ENCODE data around the gene ABHD12.

ABHD12 gene

DNA sequence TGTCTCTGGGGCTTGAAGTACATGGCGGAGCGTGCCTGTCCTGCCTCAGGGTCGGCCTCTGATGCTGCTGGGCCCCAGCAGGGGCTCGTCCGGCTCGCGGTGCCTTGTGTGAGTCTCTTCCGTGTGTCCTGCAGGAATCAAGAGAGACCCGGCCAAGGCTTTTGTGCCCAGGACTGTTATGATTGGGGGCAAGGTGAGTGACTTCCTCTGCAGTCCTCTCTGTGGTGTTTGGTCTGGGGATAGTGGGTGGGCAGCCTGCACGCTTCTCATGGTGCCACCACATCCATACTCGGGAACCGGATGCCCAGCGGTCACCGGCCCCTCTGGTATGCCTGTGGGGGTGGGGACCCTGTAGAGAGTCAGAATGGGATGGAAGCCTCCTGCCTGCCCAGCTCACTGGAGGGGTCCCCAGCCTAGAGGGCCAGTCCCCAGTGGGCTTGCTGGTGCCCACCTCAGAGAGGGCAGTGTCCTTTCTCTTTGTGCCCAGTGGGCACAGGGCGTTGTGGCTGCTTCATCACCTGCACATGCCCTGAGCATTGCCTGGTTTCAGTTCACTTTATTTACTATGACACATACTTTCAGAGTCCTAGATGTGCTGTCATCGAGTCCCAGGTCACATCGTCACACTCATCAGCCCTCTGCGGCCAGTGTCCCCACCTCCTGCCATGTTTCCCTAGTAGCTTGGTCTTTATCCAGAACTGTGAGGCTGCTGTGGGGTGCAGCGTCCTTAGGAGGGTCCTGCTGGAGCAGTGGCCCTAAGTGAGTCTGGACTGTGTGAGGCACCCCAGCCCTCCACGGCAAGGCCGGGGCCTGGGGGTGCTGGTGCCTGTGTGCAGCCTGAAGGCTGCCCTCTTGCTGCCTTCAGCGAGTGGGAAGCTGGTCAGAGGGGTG is 102.1 kb downstream of the ABHD12 start:
- Histone ChIP-seq H3K4me3 (replicated peaks; ENCODE audit: insufficient read depth, low read length) (no peak overlapping the region), H3K27ac (replicated peaks) (no peak overlapping the region), H3K27me3 (ENCODE audit: insufficient read depth, poor library complexity, severe bottlenecking) (no peaks in the 10 kb centered on the region)
- no peak for DNase-seq (ENCODE audit: low read depth in 1 of 2, low spot score in 1 of 2)
- TF ChIP-seq SPI1 (IDR thresholded peaks at IDR 0.05; ENCODE audit: borderline replicate concordance, low read depth), result no peak
- TF ChIP-seq GABPA (IDR thresholded peaks at IDR 0.05; ENCODE audit: low read depth), result no peak
- no peak for TF ChIP-seq POLR2AphosphoS5 (IDR thresholded peaks at IDR 0.05; ENCODE audit: low read depth)
- TF ChIP-seq REST (IDR thresholded peaks at IDR 0.05; ENCODE audit: insufficient replicate concordance, low read depth), result no peak
- TF ChIP-seq, protein P1, sequence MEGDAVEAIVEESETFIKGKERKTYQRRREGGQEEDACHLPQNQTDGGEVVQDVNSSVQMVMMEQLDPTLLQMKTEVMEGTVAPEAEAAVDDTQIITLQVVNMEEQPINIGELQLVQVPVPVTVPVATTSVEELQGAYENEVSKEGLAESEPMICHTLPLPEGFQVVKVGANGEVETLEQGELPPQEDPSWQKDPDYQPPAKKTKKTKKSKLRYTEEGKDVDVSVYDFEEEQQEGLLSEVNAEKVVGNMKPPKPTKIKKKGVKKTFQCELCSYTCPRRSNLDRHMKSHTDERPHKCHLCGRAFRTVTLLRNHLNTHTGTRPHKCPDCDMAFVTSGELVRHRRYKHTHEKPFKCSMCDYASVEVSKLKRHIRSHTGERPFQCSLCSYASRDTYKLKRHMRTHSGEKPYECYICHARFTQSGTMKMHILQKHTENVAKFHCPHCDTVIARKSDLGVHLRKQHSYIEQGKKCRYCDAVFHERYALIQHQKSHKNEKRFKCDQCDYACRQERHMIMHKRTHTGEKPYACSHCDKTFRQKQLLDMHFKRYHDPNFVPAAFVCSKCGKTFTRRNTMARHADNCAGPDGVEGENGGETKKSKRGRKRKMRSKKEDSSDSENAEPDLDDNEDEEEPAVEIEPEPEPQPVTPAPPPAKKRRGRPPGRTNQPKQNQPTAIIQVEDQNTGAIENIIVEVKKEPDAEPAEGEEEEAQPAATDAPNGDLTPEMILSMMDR (IDR thresholded peaks at IDR 0.05; ENCODE audit: insufficient read depth, low read length), result no peak

- Histone ChIP-seq H3K27me3 (ENCODE audit: insufficient read depth, poor library complexity, severe bottlenecking) (no peaks in the 10 kb centered on the region), H3K27ac (replicated peaks) (no peak overlapping the region), H3K4me3 (replicated peaks; ENCODE audit: insufficient read depth, low read length) (no peak overlapping the region)
- DNase-seq (ENCODE audit: low read depth in 1 of 2, low spot score in 1 of 2), result no peak
- TF ChIP-seq, protein P1 (IDR thresholded peaks at IDR 0.05; ENCODE audit: insufficient read depth, low read length), result no peak
- TF ChIP-seq GABPA (IDR thresholded peaks at IDR 0.05; ENCODE audit: low read depth) (no peak), SPI1 (IDR thresholded peaks at IDR 0.05; ENCODE audit: borderline replicate concordance, low read depth) (no peak), REST (IDR thresholded peaks at IDR 0.05; ENCODE audit: insufficient replicate concordance, low read depth) (no peak), POLR2AphosphoS5 (IDR thresholded peaks at IDR 0.05; ENCODE audit: low read depth) (no peak)
Measured at GRCh38 chr20:25287631-25288290, 102.9 kb downstream of the ABHD12 start.

DNA sequence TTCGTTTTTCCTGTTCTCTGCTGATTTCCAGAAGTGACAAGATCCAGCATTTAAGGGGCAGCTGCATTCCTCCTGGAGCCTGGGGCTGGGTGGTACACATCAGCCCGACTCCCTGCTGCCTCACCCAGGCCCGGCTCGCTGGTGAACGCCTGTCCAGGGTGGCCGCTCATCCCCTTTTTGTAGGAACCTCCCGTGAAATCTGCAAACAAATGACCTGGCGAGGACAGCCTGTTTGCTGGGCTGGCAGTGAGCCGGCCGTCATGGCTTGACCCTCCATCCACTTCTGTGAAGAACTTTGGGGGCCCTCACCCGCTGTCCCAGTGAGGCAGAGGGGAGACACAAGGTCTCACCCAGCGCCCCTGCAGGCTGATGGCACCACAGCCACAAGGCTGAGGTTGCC is 103.7 kb downstream of the ABHD12 start:
- TF ChIP-seq REST (IDR thresholded peaks at IDR 0.05; ENCODE audit: insufficient replicate concordance, low read depth) (no peak), SPI1 (IDR thresholded peaks at IDR 0.05; ENCODE audit: borderline replicate concordance, low read depth) (no peak), POLR2AphosphoS5 (IDR thresholded peaks at IDR 0.05; ENCODE audit: low read depth) (no peak), GABPA (IDR thresholded peaks at IDR 0.05; ENCODE audit: low read depth) (no peak)
- TF ChIP-seq, protein P1 (IDR thresholded peaks at IDR 0.05; ENCODE audit: insufficient read depth, low read length), result no peak
- H3K27ac ChIP-seq (replicated peaks), result no peak overlapping the region
- no peak overlapping the region for H3K4me3 ChIP-seq (replicated peaks; ENCODE audit: insufficient read depth, low read length)
- H3K27me3 ChIP-seq (ENCODE audit: insufficient read depth, poor library complexity, severe bottlenecking), result no peaks in the 10 kb centered on the region
- DNase-seq (ENCODE audit: low read depth in 1 of 2, low spot score in 1 of 2), result no peak
